ENCODE data around the gene S100A7.

S100A7 gene

DNA sequence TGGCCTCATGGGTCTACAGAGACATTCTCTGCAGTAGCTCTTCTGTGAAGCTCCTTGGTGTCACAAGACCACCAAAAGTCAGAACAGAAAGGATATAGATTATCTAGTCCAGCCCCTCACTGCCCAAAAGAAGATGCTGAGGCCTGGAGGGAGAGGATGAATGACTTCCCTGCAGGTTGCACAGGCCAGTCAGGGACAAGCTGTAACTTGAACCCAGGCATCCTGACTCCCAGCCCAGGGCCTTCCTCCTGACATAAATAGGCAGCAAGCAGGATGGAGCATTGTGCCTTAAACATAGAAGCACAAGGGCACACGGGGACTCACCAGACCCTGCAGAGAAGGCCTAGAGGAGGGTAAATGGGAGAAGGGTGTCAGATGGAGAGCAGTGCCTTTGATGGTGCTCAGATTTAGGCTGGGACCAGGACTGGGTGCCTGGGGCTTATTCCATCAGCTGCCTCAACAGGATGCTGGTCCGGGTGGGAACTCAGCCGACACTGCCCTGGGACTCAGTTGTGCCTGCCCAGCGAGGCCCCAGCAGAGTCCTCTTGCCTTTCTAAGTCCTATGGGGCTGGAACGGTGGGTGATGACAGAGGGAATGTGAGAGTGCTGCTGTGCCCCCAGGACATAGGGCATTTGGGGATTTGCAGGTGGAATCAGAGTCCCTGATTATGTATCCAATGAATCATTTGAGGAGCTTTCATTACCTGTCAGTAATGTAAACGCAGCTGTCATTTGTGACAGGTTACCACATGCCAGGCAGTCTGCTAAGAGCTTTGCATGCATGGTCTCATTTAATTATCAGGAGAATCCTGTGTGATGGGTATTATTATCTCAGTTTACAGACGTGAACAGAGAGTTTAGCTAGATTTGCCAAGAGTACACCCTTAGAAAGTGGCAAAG is 30.9 kb downstream of the S100A7 start:
- H3K27ac ChIP-seq = no peak overlapping the region
- H3K36me3 ChIP-seq (replicated peaks) = no peaks in the 10 kb centered on the region
- no peaks in the 10 kb centered on the region for H3K27me3 ChIP-seq (replicated peaks)
- DNase-seq = no peak
- no peak overlapping the region for H3K4me3 ChIP-seq (ENCODE audit: low read depth, low read length)
- TF ChIP-seq, protein P1, sequence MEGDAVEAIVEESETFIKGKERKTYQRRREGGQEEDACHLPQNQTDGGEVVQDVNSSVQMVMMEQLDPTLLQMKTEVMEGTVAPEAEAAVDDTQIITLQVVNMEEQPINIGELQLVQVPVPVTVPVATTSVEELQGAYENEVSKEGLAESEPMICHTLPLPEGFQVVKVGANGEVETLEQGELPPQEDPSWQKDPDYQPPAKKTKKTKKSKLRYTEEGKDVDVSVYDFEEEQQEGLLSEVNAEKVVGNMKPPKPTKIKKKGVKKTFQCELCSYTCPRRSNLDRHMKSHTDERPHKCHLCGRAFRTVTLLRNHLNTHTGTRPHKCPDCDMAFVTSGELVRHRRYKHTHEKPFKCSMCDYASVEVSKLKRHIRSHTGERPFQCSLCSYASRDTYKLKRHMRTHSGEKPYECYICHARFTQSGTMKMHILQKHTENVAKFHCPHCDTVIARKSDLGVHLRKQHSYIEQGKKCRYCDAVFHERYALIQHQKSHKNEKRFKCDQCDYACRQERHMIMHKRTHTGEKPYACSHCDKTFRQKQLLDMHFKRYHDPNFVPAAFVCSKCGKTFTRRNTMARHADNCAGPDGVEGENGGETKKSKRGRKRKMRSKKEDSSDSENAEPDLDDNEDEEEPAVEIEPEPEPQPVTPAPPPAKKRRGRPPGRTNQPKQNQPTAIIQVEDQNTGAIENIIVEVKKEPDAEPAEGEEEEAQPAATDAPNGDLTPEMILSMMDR (IDR thresholded peaks at IDR 0.05; ENCODE audit: low read depth, low read length, missing control alignments) = no peak
- in situ Hi-C loops (cut with HindIII; ENCODE audit: low pct_ligation_motif_present, low sequenced_read_pairs) = no loop called here

DNA sequence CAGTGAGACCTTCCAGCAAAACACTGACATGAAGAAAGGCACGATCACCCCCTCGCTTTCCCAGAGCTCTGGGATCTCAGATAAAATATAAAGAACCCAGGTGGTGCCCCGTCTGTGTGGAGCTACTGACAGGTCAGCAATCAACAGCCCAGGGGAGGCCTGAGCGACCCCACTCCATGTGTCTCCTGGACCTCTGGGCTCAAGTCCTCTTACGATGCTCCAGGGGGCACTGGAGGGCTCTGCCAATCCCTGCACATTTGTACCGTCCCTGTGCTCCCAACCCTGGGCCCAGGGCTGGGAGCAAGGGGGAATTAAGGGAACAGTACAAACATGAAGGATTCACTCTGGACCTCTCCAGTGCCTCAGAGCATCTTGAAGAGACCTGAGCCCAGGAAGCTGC is 31.7 kb downstream of the S100A7 start:
- DNase-seq = no peak
- no peak overlapping the region for H3K4me3 ChIP-seq (ENCODE audit: low read depth, low read length)
- TF ChIP-seq, protein P1 (IDR thresholded peaks at IDR 0.05; ENCODE audit: low read depth, low read length, missing control alignments) = no peak
- no peaks in the 10 kb centered on the region for H3K36me3 ChIP-seq (replicated peaks)
- in situ Hi-C loops (cut with HindIII; ENCODE audit: low pct_ligation_motif_present, low sequenced_read_pairs) = no loop called here
- no peaks in the 10 kb centered on the region for H3K27me3 ChIP-seq (replicated peaks)
- H3K27ac ChIP-seq = no peak overlapping the region

DNA sequence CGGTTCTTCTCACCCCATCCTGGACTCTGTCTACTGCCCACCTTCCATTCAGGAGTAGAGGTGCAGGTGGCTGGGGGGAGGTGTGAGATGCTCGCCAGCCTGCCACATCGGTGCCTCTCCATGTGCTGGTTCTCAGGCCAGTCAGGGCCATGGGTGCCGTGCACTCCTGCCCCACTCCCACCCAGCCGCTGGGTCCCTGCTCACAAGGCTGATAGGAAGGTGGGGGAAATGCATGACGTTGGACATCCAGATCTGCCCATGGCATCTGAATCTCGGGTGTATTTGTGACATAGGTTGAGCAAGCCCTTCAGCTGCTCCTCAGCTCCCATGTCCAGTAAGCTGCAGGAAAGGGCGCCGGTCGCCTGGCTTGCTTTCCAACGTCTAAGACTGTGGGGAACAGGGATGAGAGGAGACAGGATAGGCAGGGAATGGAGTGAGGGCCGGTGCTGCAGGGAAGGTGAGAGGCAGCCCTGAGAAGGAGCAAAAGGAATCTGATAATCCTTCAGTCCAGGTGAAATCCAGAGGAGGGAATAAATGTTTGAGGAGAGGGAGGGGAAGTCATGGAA is 32.3 kb downstream of the S100A7 start:
- H3K36me3 ChIP-seq (replicated peaks) = no peaks in the 10 kb centered on the region
- TF ChIP-seq, protein P1 (IDR thresholded peaks at IDR 0.05; ENCODE audit: low read depth, low read length, missing control alignments) = no peak
- no peak for DNase-seq
- no peaks in the 10 kb centered on the region for H3K27me3 ChIP-seq (replicated peaks)
- H3K4me3 ChIP-seq (ENCODE audit: low read depth, low read length) = no peak overlapping the region
- in situ Hi-C loops (cut with HindIII; ENCODE audit: low pct_ligation_motif_present, low sequenced_read_pairs) = no loop called here
- H3K27ac ChIP-seq = no peak overlapping the region

DNA sequence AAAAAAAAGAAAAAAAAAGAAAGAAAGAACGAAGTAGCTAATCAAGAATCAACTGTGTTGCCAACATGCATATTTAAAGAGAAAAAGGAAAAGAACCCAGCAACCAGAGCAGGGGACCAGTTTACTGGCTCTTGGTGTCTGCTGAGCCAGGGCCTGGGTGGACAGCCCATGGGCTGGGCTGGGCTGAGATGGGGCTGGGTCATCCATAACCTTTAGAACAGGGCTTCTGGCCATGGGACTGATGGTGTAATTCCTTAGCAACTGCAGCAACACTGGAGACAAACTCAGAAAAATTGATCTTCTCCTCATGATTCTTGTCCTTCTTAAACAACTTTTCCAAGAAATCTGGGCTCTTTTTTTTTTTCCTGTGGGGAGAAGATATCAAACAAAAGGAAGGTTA is 33.6 kb downstream of the S100A7 start:
- H3K27me3 ChIP-seq (replicated peaks) = no peaks in the 10 kb centered on the region
- no peak overlapping the region for H3K27ac ChIP-seq
- in situ Hi-C loops (cut with HindIII; ENCODE audit: low pct_ligation_motif_present, low sequenced_read_pairs) = no loop called here
- DNase-seq = no peak
- no peak overlapping the region for H3K4me3 ChIP-seq (ENCODE audit: low read depth, low read length)
- TF ChIP-seq, protein P1 (IDR thresholded peaks at IDR 0.05; ENCODE audit: low read depth, low read length, missing control alignments) = no peak
- H3K36me3 ChIP-seq (replicated peaks) = no peaks in the 10 kb centered on the region

DNA sequence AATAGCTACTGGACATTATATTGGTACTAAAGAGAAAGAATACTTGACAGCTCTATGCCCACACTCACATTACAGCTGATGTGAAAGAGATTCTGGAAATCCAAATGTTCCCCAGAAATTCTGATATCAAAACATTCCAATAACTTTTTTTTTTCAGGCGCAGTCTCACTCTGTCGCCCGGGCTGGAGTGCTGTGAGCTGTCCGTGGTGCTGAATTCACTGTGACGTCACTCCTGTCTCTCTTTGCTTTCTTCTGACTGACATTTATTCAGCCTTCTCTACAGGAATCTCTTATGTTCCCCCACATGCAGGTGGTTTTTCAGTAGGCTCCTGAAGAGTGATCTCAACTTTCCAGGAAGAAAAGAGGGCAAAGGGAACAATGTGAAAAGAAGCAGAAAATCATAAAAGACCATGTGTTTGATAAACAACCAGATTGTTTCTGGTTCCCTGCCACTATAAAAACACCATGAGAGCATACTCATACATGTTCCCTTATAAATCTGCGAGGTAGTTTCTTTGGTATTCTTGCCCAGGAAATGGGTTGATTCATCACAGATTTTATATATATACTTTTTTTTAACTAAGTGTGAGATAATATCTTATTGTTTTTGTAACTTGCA is 37.9 kb downstream of the S100A7 start:
- TF ChIP-seq, protein P1 (IDR thresholded peaks at IDR 0.05; ENCODE audit: low read depth, low read length, missing control alignments) = no peak
- in situ Hi-C loops (cut with HindIII; ENCODE audit: low pct_ligation_motif_present, low sequenced_read_pairs) = no loop called here
- peak; percentile 59 for DNase-seq
- H3K27ac ChIP-seq = no peak overlapping the region
- no peak overlapping the region for H3K4me3 ChIP-seq (ENCODE audit: low read depth, low read length)
- H3K27me3 ChIP-seq (replicated peaks) = no peaks in the 10 kb centered on the region
- no peaks in the 10 kb centered on the region for H3K36me3 ChIP-seq (replicated peaks)
